ENCODE data around the gene TRAF2.

DNA sequence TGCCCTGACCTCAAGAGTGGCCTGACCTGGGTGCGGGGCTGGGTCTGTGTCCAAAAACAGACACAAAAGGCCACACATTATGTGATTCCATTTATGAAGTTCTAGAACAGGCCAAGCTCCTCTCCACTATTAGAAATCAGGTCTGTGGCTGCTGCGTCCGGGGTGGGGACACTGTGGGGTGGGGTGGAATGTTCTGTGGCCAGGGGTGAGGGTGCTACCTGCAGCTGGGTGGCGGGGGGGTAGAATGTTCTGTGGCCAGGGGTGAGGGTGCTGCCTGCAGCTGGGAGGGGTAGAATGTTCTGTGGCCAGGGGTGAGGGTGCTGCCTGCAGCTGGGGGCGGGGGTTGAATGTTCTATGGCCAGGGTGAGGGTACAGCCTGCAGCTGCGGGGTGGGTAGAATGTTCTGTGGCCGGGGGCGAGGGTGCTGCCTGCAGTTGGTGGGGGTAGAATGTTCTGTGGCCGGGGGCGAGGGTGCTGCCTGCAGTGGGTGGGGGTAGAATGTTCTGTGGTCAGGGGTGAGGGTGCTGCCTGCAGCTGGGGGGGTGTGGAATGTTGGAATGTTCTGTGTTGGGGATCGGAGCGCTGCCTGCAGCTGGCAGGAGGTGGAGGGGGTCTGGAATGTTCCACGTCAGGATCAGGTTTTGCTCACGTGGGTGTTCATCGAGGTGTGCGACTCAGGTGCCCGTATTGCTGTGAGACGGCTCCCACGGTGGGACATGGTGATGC lies 74.1 kb downstream of the TRAF2 start:
- TF ChIP-seq, protein P1, sequence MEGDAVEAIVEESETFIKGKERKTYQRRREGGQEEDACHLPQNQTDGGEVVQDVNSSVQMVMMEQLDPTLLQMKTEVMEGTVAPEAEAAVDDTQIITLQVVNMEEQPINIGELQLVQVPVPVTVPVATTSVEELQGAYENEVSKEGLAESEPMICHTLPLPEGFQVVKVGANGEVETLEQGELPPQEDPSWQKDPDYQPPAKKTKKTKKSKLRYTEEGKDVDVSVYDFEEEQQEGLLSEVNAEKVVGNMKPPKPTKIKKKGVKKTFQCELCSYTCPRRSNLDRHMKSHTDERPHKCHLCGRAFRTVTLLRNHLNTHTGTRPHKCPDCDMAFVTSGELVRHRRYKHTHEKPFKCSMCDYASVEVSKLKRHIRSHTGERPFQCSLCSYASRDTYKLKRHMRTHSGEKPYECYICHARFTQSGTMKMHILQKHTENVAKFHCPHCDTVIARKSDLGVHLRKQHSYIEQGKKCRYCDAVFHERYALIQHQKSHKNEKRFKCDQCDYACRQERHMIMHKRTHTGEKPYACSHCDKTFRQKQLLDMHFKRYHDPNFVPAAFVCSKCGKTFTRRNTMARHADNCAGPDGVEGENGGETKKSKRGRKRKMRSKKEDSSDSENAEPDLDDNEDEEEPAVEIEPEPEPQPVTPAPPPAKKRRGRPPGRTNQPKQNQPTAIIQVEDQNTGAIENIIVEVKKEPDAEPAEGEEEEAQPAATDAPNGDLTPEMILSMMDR (IDR thresholded peaks at IDR 0.05; ENCODE audit: extremely low read depth in 1 of 2, insufficient read depth in 1 of 2, low read depth in 1 of 2, low read length in 2 of 2), result no peak
- no peak for TF ChIP-seq GATA2 (IDR thresholded peaks at IDR 0.05; ENCODE audit: insufficient read depth, insufficient read length, low read depth, low read length)
- no peak for TF ChIP-seq EZH2 (IDR thresholded peaks at IDR 0.05; ENCODE audit: borderline replicate concordance, low read depth, low read length, severe bottlenecking)
- no peak for TF ChIP-seq POLR2AphosphoS5 (IDR thresholded peaks at IDR 0.05; ENCODE audit: insufficient read depth, low read depth, low read length)
- TF ChIP-seq JUN (IDR thresholded peaks at IDR 0.05; ENCODE audit: borderline replicate concordance, insufficient read depth, insufficient read length, low read depth), result no peak
- TF ChIP-seq, protein P2, sequence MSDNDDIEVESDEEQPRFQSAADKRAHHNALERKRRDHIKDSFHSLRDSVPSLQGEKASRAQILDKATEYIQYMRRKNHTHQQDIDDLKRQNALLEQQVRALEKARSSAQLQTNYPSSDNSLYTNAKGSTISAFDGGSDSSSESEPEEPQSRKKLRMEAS (IDR thresholded peaks at IDR 0.05; ENCODE audit: insufficient read depth, insufficient read length), result no peak
